CD4-positive, CD25-positive, alpha-beta regulatory T cell (primary cell): Measurements from ENCODE around the gene PPP1CB. TPM values are rescaled to one million over a fixed set of nuclear protein-coding genes. Genes with fewer than 3 reads are reported as not detected.

Experiments
- ATAC-seq, 2 donors: fragments of 150-1000 bp; cut with Tn5 transposase; one replicate each; pipeline ENCODE4 v1.10.0; 2021; ENCODE audit warnings: low read depth in 2 of 2, moderate number of reproducible peaks in 2 of 2, moderate library complexity in 1 of 2
- DNase-seq, 3 donors: peaks; one replicate each; pipeline versions ENCODE4 v3.0.0 to v3.0.0-alpha.2; 2012 to 2022; ENCODE audit warnings: mixed read lengths in 1 of 3
- H3K27ac ChIP-seq: one replicate; pipeline ENCODE4 v1.7.0; 2013; ENCODE audit warnings: mild to moderate bottlenecking, low read length; ENCODE audit not compliant: insufficient read depth, poor library complexity, severe bottlenecking
- H3K27me3 ChIP-seq: one replicate; pipeline ENCODE4 v1.7.0; 2013; ENCODE audit warnings: low read length; ENCODE audit not compliant: control insufficient read depth, insufficient read depth
- H3K36me3 ChIP-seq: one replicate; pipeline ENCODE4 v1.7.0; 2013; ENCODE audit warnings: mild to moderate bottlenecking, low read length, moderate library complexity; ENCODE audit not compliant: control insufficient read depth, insufficient read depth
- H3K4me1 ChIP-seq: 2 replicates; pipeline ENCODE4 v1.7.0; 2013; ENCODE audit warnings: mild to moderate bottlenecking, low read length; ENCODE audit not compliant: insufficient read depth, control insufficient read depth, poor library complexity, severe bottlenecking
- H3K4me3 ChIP-seq: one replicate; pipeline ENCODE4 v1.7.0; 2013; ENCODE audit warnings: low read depth, mild to moderate bottlenecking, low read length, moderate library complexity
- H3K9me3 ChIP-seq, 2 experiments: 1 replicate in 1 of 2; 2 replicates in 1 of 2; pipeline ENCODE4 v1.7.0; 2013; ENCODE audit warnings: low read length in 2 of 2, mild to moderate bottlenecking in 1 of 2, moderate library complexity in 1 of 2; ENCODE audit not compliant: control insufficient read depth in 2 of 2
- H3K27ac Mint-ChIP-seq, 3 donors: one replicate each; pipeline ENCODE4 v1.8.0; 2020 to 2022; ENCODE audit warnings: mild to moderate bottlenecking in 3 of 3, mixed read lengths in 3 of 3, moderate library complexity in 2 of 3
- H3K27me3 Mint-ChIP-seq: one replicate; pipeline ENCODE4 v1.8.0; 2022; ENCODE audit warnings: mild to moderate bottlenecking, mixed read lengths
- H3K36me3 Mint-ChIP-seq: one replicate; pipeline ENCODE4 v1.8.0; 2020; ENCODE audit warnings: mixed read lengths
- H3K4me1 Mint-ChIP-seq, 4 donors: one replicate each; pipeline ENCODE4 v1.8.0; 2020 to 2022; ENCODE audit warnings: mixed read lengths in 4 of 4, mild to moderate bottlenecking in 1 of 4
- H3K4me3 Mint-ChIP-seq, 4 donors: one replicate each; pipeline ENCODE4 v1.8.0; 2020 to 2022; ENCODE audit warnings: mild to moderate bottlenecking in 4 of 4, mixed read lengths in 4 of 4, moderate library complexity in 3 of 4
- H3K9me3 Mint-ChIP-seq, 7 donors: one replicate each; pipeline ENCODE4 v1.8.0; 2020 to 2022; ENCODE audit warnings: mixed read lengths in 7 of 7, mild to moderate bottlenecking in 3 of 7, moderate library complexity in 2 of 7
- polyA plus RNA-seq, 4 donors: library from polyadenylated mRNA; unstranded; fragments of 300-500 nt; fragmentation: Illumina TruSeq; gene quantifications; one replicate each; pipeline ENCODE4 v1.2.3, GENCODE V29; 2021
- total RNA-seq: library from RNA; stranded (reverse); gene quantifications from one replicate; pipeline ENCODE4 v1.2.3, GENCODE V29; 2022

The PPP1CB gene
- total RNA-seq (303 TPM), polyA plus RNA-seq (100 to 1,000 TPM; 102 to 136 (median 117) TPM)

DNA sequence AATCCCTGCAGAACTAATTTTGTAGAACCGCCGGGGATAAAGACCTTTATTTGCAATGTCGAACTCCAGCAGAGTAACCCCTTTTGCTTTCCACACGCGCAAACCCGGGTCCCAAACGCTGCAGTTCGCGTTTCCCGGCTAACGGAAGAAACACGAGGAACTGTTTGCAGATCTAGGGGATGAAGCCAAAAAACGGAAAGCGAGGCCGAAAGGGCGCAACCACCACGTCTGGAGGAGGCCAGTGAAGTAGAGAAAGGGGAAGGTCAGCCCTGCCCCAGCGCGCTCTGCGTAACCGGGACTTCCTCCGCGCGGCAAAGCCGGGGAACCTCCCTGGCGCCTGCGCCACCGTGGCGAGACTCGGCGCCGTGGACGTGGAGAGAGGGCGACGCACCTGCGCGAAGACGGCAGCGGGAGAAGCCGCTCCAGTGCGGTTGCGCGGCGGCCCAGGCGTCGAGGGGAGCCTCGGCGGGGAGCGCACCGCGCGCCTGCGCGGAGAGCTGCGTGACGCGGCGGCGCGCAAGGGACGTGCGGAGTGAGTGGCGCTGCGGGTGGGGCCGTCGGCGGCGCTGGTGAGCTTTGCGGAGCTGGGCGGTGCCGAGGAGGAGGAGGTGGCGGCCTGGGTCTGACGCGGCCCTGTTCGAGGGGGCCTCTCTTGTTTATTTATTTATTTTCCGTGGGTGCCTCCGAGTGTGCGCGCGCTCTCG lies at the start of gene PPP1CB:
Gene PPP1CB, plus strand, starts transcription at position 579 of the 704 bp plus-strand sequence. CDS start 295 bp downstream, outside the sequence.
- no peaks in the 10 kb centered on the region for H3K9me3 Mint-ChIP-seq

DNA sequence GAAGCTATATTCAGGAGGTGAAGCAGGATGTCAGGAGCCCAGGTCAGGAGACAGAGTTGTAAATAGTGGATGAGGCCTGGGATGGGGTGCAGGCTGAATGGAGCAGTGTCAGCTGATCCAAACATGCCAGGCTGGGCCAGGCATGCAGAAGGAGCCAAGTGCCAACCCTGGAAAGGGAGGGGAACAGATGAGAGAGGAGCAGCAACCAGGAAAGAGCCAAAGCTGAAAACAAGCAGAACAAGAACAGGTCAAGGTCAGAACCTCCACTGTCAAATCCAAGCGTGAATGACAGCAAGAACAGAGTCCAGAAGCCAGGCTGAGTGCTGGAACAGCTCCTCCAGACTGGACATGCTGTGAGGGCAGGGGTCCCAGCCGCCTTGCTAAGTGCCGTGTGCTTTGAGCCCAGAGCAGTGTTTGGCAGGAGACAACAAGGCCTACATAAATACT lies 49.2 kb upstream of the PPP1CB start:
- H3K27ac Mint-ChIP-seq: peak overlapping the region; percentile 63 to 88 (median 85)
- peaks cover 0 to 2% of the 10 kb centered on the region in 2 experiments for H3K9me3 ChIP-seq
- no peaks in the 10 kb centered on the region for H3K4me1 Mint-ChIP-seq
- no peaks in the 10 kb centered on the region for H3K36me3 ChIP-seq
- no peak overlapping the region for H3K4me3 ChIP-seq
- no peaks in the 10 kb centered on the region for H3K4me1 ChIP-seq
- no peaks in the 10 kb centered on the region for H3K27me3 ChIP-seq
- H3K4me3 Mint-ChIP-seq: no peak overlapping the region
- ATAC-seq (no peak), DNase-seq (no peak)
- no peaks in the 10 kb centered on the region for H3K27me3 Mint-ChIP-seq
- peaks cover 0 to 12% (median 6%) of the 10 kb centered on the region in 7 donors for H3K9me3 Mint-ChIP-seq
- H3K27ac ChIP-seq: no peak overlapping the region
- H3K36me3 Mint-ChIP-seq: peaks cover 3% of the 10 kb centered on the region

More for the DNA sequence above, at the start of gene PPP1CB:
- H3K27ac ChIP-seq: peak within 1 kb of the TSS; percentile 99
- Mint-ChIP-seq H3K4me3 (peak within 1 kb of the TSS; percentile 91 to 100 (median 97)), H3K27ac (peak within 1 kb of the TSS; percentile 98 to 99 (median 99)), H3K4me1 (peaks cover 30 to 77% (median 59%) of the 10 kb centered on the region in 4 donors), H3K36me3 (peaks cover 6% of the 10 kb centered on the region), H3K27me3 (peaks cover 13% of the 10 kb centered on the region)
- peak within 1 kb of the TSS; percentile 100 for H3K4me3 ChIP-seq
- H3K36me3 ChIP-seq: no peaks in the 10 kb centered on the region
- DNase-seq: peak; percentile 95 to 98 (median 98)
- peak; percentile 84 to 85 for ATAC-seq
- no peaks in the 10 kb centered on the region for H3K9me3 ChIP-seq
- peaks cover 56% of the 10 kb centered on the region for H3K4me1 ChIP-seq
- no peaks in the 10 kb centered on the region for H3K27me3 ChIP-seq

DNA sequence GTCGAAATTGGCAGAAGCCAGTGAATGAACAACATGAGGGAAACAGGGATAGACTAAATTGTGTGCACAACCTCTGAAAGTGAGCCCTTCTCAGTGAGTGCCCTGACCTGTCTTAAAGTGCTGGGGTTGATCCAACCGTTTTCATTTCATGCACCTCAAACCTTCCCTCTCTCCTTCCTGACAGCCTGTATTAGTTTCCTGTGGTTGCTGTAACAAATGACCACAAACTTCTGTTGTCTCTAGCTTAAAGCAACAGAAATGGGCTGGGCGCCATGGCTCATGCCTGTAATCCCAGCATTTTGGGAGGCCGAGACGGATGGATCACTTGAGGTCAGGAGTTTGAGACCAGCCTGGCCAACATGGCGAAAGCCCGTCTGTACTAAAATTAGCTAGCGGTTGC lies 48.8 kb upstream of the PPP1CB start:
- Mint-ChIP-seq H3K4me3 (no peak overlapping the region), H3K36me3 (peaks cover 3% of the 10 kb centered on the region), H3K27me3 (no peaks in the 10 kb centered on the region), H3K4me1 (no peaks in the 10 kb centered on the region), H3K27ac (no peak overlapping the region), H3K9me3 (peaks cover 0 to 12% (median 6%) of the 10 kb centered on the region in 7 donors)
- Histone ChIP-seq H3K4me3 (no peak overlapping the region), H3K27ac (no peak overlapping the region), H3K9me3 (peaks cover 0 to 2% of the 10 kb centered on the region in 2 experiments), H3K4me1 (no peaks in the 10 kb centered on the region), H3K36me3 (no peaks in the 10 kb centered on the region), H3K27me3 (no peaks in the 10 kb centered on the region)
- no peak for ATAC-seq
- no peak for DNase-seq

DNA sequence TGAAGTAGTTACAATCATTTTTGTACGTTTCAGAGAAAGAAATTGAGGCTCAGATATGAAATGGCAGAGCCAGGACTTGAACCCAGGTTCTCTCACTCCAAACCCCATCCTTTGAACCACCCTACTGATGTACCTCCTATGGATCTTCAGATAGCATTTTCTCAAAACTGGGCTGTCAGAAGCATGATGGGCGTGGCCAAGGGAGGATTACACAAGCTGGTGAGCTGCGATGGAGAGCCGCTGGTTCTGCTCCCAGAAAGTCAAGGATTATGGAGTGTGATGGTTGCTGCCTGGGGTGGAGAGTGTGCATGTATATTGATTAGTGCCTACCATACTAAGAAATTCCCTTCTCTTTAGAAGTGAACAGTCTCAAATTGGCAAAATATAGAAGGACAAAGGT lies 47.0 kb upstream of the PPP1CB start:
- Mint-ChIP-seq H3K27me3 (no peaks in the 10 kb centered on the region), H3K27ac (no peak overlapping the region), H3K4me3 (no peak overlapping the region), H3K36me3 (peaks cover 3% of the 10 kb centered on the region), H3K9me3 (peaks cover 0 to 12% (median 6%) of the 10 kb centered on the region in 7 donors), H3K4me1 (no peaks in the 10 kb centered on the region)
- Histone ChIP-seq H3K36me3 (no peaks in the 10 kb centered on the region), H3K27ac (no peak overlapping the region), H3K4me3 (no peak overlapping the region), H3K27me3 (no peaks in the 10 kb centered on the region), H3K9me3 (peaks cover 0 to 2% of the 10 kb centered on the region in 2 experiments), H3K4me1 (no peaks in the 10 kb centered on the region)
- no peak for DNase-seq
- no peak for ATAC-seq

- H3K9me3 Mint-ChIP-seq: peaks cover 0 to 12% (median 6%) of the 10 kb centered on the region in 7 donors
- H3K36me3 Mint-ChIP-seq: peaks cover 3% of the 10 kb centered on the region
- ATAC-seq (no peak), DNase-seq (no peak)
- no peaks in the 10 kb centered on the region for H3K27me3 ChIP-seq
- H3K27ac Mint-ChIP-seq: peak overlapping the region in 1 of 3 donors; percentile 21
- H3K4me3 ChIP-seq: no peak overlapping the region
- H3K4me1 Mint-ChIP-seq: no peaks in the 10 kb centered on the region
- no peaks in the 10 kb centered on the region for H3K4me1 ChIP-seq
- H3K27me3 Mint-ChIP-seq: no peaks in the 10 kb centered on the region
- H3K27ac ChIP-seq: no peak overlapping the region
- H3K4me3 Mint-ChIP-seq: no peak overlapping the region
- H3K9me3 ChIP-seq: peaks cover 0 to 2% of the 10 kb centered on the region in 2 experiments
- no peaks in the 10 kb centered on the region for H3K36me3 ChIP-seq
Observed at GRCh38 chr2:28705751-28706440, 45.7 kb upstream of the PPP1CB start.

GRCh38 chr2:28707592-28707991 lies 44.0 kb upstream of the PPP1CB start:
- Mint-ChIP-seq H3K9me3 (peaks cover 0 to 12% (median 5%) of the 10 kb centered on the region in 7 donors), H3K4me3 (no peak overlapping the region), H3K36me3 (peaks cover 3% of the 10 kb centered on the region), H3K4me1 (peaks cover 0 to 3% (median 0%) of the 10 kb centered on the region in 4 donors), H3K27me3 (no peaks in the 10 kb centered on the region), H3K27ac (no peak overlapping the region)
- H3K36me3 ChIP-seq: no peaks in the 10 kb centered on the region
- ATAC-seq (no peak), DNase-seq (no peak)
- H3K27ac ChIP-seq: no peak overlapping the region
- H3K9me3 ChIP-seq: peaks cover 0 to 2% of the 10 kb centered on the region in 2 experiments
- no peak overlapping the region for H3K4me3 ChIP-seq
- H3K27me3 ChIP-seq: no peaks in the 10 kb centered on the region
- H3K4me1 ChIP-seq: no peaks in the 10 kb centered on the region

- Mint-ChIP-seq H3K4me1 (peaks cover 0 to 3% (median 0%) of the 10 kb centered on the region in 4 donors), H3K27me3 (no peaks in the 10 kb centered on the region), H3K36me3 (peaks cover 3% of the 10 kb centered on the region), H3K27ac (no peak overlapping the region), H3K9me3 (peaks cover 0 to 12% (median 5%) of the 10 kb centered on the region in 7 donors), H3K4me3 (no peak overlapping the region)
- no peak overlapping the region for H3K4me3 ChIP-seq
- no peaks in the 10 kb centered on the region for H3K27me3 ChIP-seq
- ATAC-seq (no peak), DNase-seq (no peak)
- H3K4me1 ChIP-seq: no peaks in the 10 kb centered on the region
- peaks cover 0 to 2% of the 10 kb centered on the region in 2 experiments for H3K9me3 ChIP-seq
- H3K36me3 ChIP-seq: no peaks in the 10 kb centered on the region
- H3K27ac ChIP-seq: no peak overlapping the region
Observed at GRCh38 chr2:28709101-28709500, 42.5 kb upstream of the PPP1CB start.
